ENCODE results near the gene OR52A5.

The OR52A5 gene

GRCh38 chr11:5083602-5084001 lies 54.6 kb downstream of the OR52A5 start:
- TF ChIP-seq CTCF (IDR thresholded peaks at IDR 0.05; ENCODE audit: insufficient read depth, low read depth, low read length, missing control alignments): no peak
- DNase-seq (ENCODE audit: low read depth): no peak
- H3K4me3 ChIP-seq (ENCODE audit: low read depth, low read length): no peak overlapping the region

- no peak overlapping the region for H3K4me3 ChIP-seq (ENCODE audit: low read depth, low read length)
- TF ChIP-seq CTCF (IDR thresholded peaks at IDR 0.05; ENCODE audit: insufficient read depth, low read depth, low read length, missing control alignments): no peak
- DNase-seq (ENCODE audit: low read depth): no peak
These were observed 56.8 kb downstream of the OR52A5 start for GRCh38 chr11:5081405-5081804.

All from GM12865 (cell line).